HG03432 (cell line): Measurements from ENCODE around the gene FBXO31.

Source experiments
- ATAC-seq: cut with Tn5 transposase; IDR thresholded peaks from one replicate; pipeline ENCODE4 v1.9.1; 2021; ENCODE audit warnings: mild to moderate bottlenecking, moderate library complexity; ENCODE audit not compliant: unreplicated experiment

Gene FBXO31

GRCh38 chr16:87383505-87384161, at the start of gene FBXO31:
TSS of gene FBXO31 (minus strand) at chr16:87383776. CDS start at chr16:87383744, 32 bp downstream.
- ATAC-seq = peak; percentile 46

GRCh38 chr16:87432330-87432915, 48.8 kb upstream of the FBXO31 start:
- ATAC-seq = no peak

GRCh38 chr16:87431926-87432325, 48.4 kb upstream of the FBXO31 start:
- no peak for ATAC-seq

GRCh38 chr16:87426423-87427215, 43.0 kb upstream of the FBXO31 start:
- no peak for ATAC-seq

GRCh38 chr16:87425941-87426340, 42.4 kb upstream of the FBXO31 start:
- ATAC-seq = no peak

GRCh38 chr16:87424266-87424665, 40.7 kb upstream of the FBXO31 start:
- no peak for ATAC-seq

GRCh38 chr16:87423429-87423828, 39.9 kb upstream of the FBXO31 start:
- ATAC-seq = no peak

- ATAC-seq = no peak
These were observed 38.5 kb upstream of the FBXO31 start for GRCh38 chr16:87422106-87422505.

GRCh38 chr16:87421003-87421912, 37.7 kb upstream of the FBXO31 start:
- ATAC-seq = no peak

- ATAC-seq = no peak
These were observed 36.7 kb upstream of the FBXO31 start for GRCh38 chr16:87420026-87421002.

- ATAC-seq = no peak
These were observed 35.1 kb upstream of the FBXO31 start for GRCh38 chr16:87418644-87419043.

- no peak for ATAC-seq
These were observed 34.6 kb upstream of the FBXO31 start for GRCh38 chr16:87418216-87418615.

- ATAC-seq = no peak
These were observed 33.9 kb upstream of the FBXO31 start for GRCh38 chr16:87417528-87417910.

GRCh38 chr16:87416826-87417527, 33.4 kb upstream of the FBXO31 start:
- no peak for ATAC-seq

GRCh38 chr16:87415441-87415840, 31.9 kb upstream of the FBXO31 start:
- no peak for ATAC-seq

- no peak for ATAC-seq
These were observed 30.7 kb upstream of the FBXO31 start for GRCh38 chr16:87414251-87414680.

GRCh38 chr16:87412996-87413421, 29.4 kb upstream of the FBXO31 start:
- ATAC-seq = no peak

- ATAC-seq = no peak
These were observed 28.9 kb upstream of the FBXO31 start for GRCh38 chr16:87412371-87412995.
